H9 (cell line): ENCODE measurements around the gene IQCE. TPM values are rescaled to one million over a fixed set of nuclear protein-coding genes. Genes with fewer than 3 reads are reported as not detected.
A peak's percentile ranks its signal among the peaks of the same experiment; 100 is the strongest.

Experiments used
- DNase-seq: peaks from one replicate; pipeline ENCODE4 v3.0.0-alpha.2; 2017
- H2AFZ ChIP-seq: one replicate; pipeline ENCODE4 v1.6.1; 2013; ENCODE audit warnings: mild to moderate bottlenecking, low read length, control low read depth, moderate library complexity
- H2AK5ac ChIP-seq: 2 replicates; pipeline ENCODE4 v1.6.1; 2013; ENCODE audit warnings: low read length, control low read depth, mixed read lengths; ENCODE audit not compliant: insufficient read length
- H2BK120ac ChIP-seq: one replicate; pipeline ENCODE4 v1.6.1; 2013; ENCODE audit warnings: low read depth, mild to moderate bottlenecking, low read length, control low read depth, inconsistent platforms; ENCODE audit not compliant: poor library complexity, severe bottlenecking
- H2BK12ac ChIP-seq: 2 replicates; pipeline ENCODE4 v1.6.1; 2013; ENCODE audit warnings: low read length, control low read depth, mixed read lengths, low read depth; ENCODE audit not compliant: insufficient read length
- H2BK15ac ChIP-seq: 2 replicates; pipeline ENCODE4 v1.6.1; 2013; ENCODE audit warnings: low read depth, low read length, control low read depth
- H2BK20ac ChIP-seq: one replicate; pipeline ENCODE4 v1.6.1; 2013; ENCODE audit warnings: low read depth, mild to moderate bottlenecking, low read length, control low read depth, inconsistent platforms; ENCODE audit not compliant: poor library complexity, severe bottlenecking
- H2BK5ac ChIP-seq: 2 replicates; pipeline ENCODE4 v1.6.1; 2013; ENCODE audit warnings: low read length, control low read depth, mixed read lengths; ENCODE audit not compliant: insufficient read length
- H3K14ac ChIP-seq: 2 replicates; pipeline ENCODE4 v1.6.1; 2013; ENCODE audit warnings: low read length, control low read depth; ENCODE audit not compliant: insufficient read depth
- H3K18ac ChIP-seq: 2 replicates; pipeline ENCODE4 v1.6.1; 2013; ENCODE audit warnings: low read depth, mild to moderate bottlenecking, mixed read lengths, low read length, control low read depth; ENCODE audit not compliant: insufficient read length
- H3K23ac ChIP-seq: 2 replicates; pipeline ENCODE4 v1.6.1; 2013; ENCODE audit warnings: low read length, control low read depth, mixed read lengths, low read depth; ENCODE audit not compliant: insufficient read length
- H3K23me2 ChIP-seq: 2 replicates; pipeline ENCODE4 v1.6.1; 2013; ENCODE audit warnings: low read depth, mild to moderate bottlenecking, mixed read lengths, low read length, control low read depth; ENCODE audit not compliant: insufficient read length, poor library complexity, severe bottlenecking
- H3K27ac ChIP-seq: 2 replicates; pipeline ENCODE4 v1.5.1; 2013; ENCODE audit warnings: low read length, control low read depth, mixed read lengths, low read depth; ENCODE audit not compliant: insufficient read length
- H3K27me3 ChIP-seq: 2 replicates; pipeline ENCODE4 v1.6.1; 2013; ENCODE audit warnings: low read length, control low read depth, inconsistent platforms; ENCODE audit not compliant: insufficient read depth
- H3K4ac ChIP-seq: 2 replicates; pipeline ENCODE4 v1.6.1; 2013; ENCODE audit warnings: low read depth, mild to moderate bottlenecking, control low read depth, inconsistent platforms, low read length, moderate library complexity
- H3K4me1 ChIP-seq: 2 replicates; pipeline ENCODE4 v1.6.1; 2013; ENCODE audit warnings: low read length, control low read depth, inconsistent platforms; ENCODE audit not compliant: insufficient read depth
- H3K4me2 ChIP-seq: 2 replicates; pipeline ENCODE4 v1.6.1; 2013; ENCODE audit warnings: low read length, control low read depth, mixed read lengths; ENCODE audit not compliant: insufficient read length, insufficient read depth
- H3K56ac ChIP-seq: 2 replicates; pipeline ENCODE4 v1.6.1; 2013; ENCODE audit warnings: low read depth, mild to moderate bottlenecking, mixed read lengths, low read length, control low read depth; ENCODE audit not compliant: insufficient read length
- H3K79me1 ChIP-seq: 2 replicates; pipeline ENCODE4 v1.6.1; 2013; ENCODE audit warnings: low read depth, mild to moderate bottlenecking, moderate library complexity, low read length, control low read depth, inconsistent platforms; ENCODE audit not compliant: insufficient read depth, poor library complexity, severe bottlenecking
- H3K79me2 ChIP-seq: 2 replicates; pipeline ENCODE4 v1.6.1; 2013; ENCODE audit warnings: low read length, control low read depth, inconsistent platforms; ENCODE audit not compliant: insufficient read depth
- H3K9ac ChIP-seq: 2 replicates; pipeline ENCODE4 v1.6.1; 2013; ENCODE audit warnings: low read length, control low read depth, mixed read lengths; ENCODE audit not compliant: insufficient read length; ENCODE audit errors: extremely low read depth
- H3K9me3 ChIP-seq: one replicate; pipeline ENCODE4 v1.6.1; 2013; ENCODE audit warnings: low read depth, low read length, inconsistent platforms; ENCODE audit not compliant: control insufficient read depth
- H3T11ph ChIP-seq: one replicate; pipeline ENCODE4 v1.6.1; 2013; ENCODE audit warnings: mild to moderate bottlenecking, low read length, control low read depth, inconsistent platforms
- H4K20me1 ChIP-seq: one replicate; pipeline ENCODE4 v1.6.1; 2013; ENCODE audit not compliant: control insufficient read depth, insufficient read length, insufficient read depth
- H4K5ac ChIP-seq: 2 replicates; pipeline ENCODE4 v1.6.1; 2013; ENCODE audit warnings: low read depth, mild to moderate bottlenecking, mixed read lengths, low read length, control low read depth; ENCODE audit not compliant: insufficient read length
- H4K8ac ChIP-seq: replicated peaks from 2 replicates; pipeline ENCODE4 v1.6.1; 2013; ENCODE audit warnings: low read length, control low read depth, mixed read lengths, low read depth; ENCODE audit not compliant: insufficient read length
- H4K91ac ChIP-seq: 2 replicates; pipeline ENCODE4 v1.6.1; 2013; ENCODE audit warnings: low read depth, mild to moderate bottlenecking, moderate library complexity, mixed read lengths, low read length, control low read depth; ENCODE audit not compliant: insufficient read length
- H3K27ac Mint-ChIP-seq, 3 experiments: 2 replicates in 2 of 3; 3 replicates in 1 of 3; pipeline ENCODE4 v1.8.0; 2020 to 2021; ENCODE audit warnings: mixed read lengths in 3 of 3, mild to moderate bottlenecking in 1 of 3, moderate library complexity in 1 of 3
- H3K27me3 Mint-ChIP-seq: 2 replicates; pipeline ENCODE4 v1.8.0; 2021; ENCODE audit warnings: low read depth, mild to moderate bottlenecking, moderate library complexity, mixed read lengths
- H3K36me3 Mint-ChIP-seq, 3 experiments: 2 replicates in 2 of 3; 3 replicates in 1 of 3; pipeline ENCODE4 v1.8.0; 2020 to 2021; ENCODE audit warnings: low read depth in 3 of 3, mixed read lengths in 3 of 3; ENCODE audit not compliant: insufficient read depth in 1 of 3
- H3K4me1 Mint-ChIP-seq, 2 experiments: 2 replicates each; pipeline ENCODE4 v1.8.0; 2020; ENCODE audit warnings: mixed read lengths in 2 of 2
- H3K4me3 Mint-ChIP-seq, 2 experiments: 2 replicates in 1 of 2; 3 replicates in 1 of 2; pipeline ENCODE4 v1.8.0; 2020 to 2021; ENCODE audit warnings: mild to moderate bottlenecking in 2 of 2, mixed read lengths in 2 of 2, moderate library complexity in 1 of 2
- H3K9me3 Mint-ChIP-seq, 2 experiments: 2 replicates in 1 of 2; 3 replicates in 1 of 2; pipeline ENCODE4 v1.8.0; 2020; ENCODE audit warnings: mild to moderate bottlenecking in 2 of 2, mixed read lengths in 2 of 2, moderate library complexity in 1 of 2
- WGBS: extraction: QIAGEN DNeasy Blood & Tissue Kit; methylation state at CpG from one replicate; pipeline ENCODE4 v1.1.7; 2013; ENCODE audit warnings: missing lambda C conversion rate, low lambda C conversion rate, mixed read lengths; ENCODE audit not compliant: insufficient read length; ENCODE audit errors: extremely low coverage; 5-methylcytosine and 5-hydroxymethylcytosine counted together
- total RNA-seq: library from RNA; stranded (reverse); gene quantifications from 2 replicates; pipeline ENCODE4 v1.2.1, GENCODE V29; 2021
- TF ChIP-seq, protein P1 (sequence below): fragments of 200-600 bp; sonication (generic); conservative IDR thresholded peaks from 3 replicates; pipeline ENCODE4 v1.8.0; 2021; ENCODE audit warnings: antibody characterized with exemption, mild to moderate bottlenecking

The IQCE gene
- total RNA-seq, 1 experiment from 2014 or later = 7.0 TPM

DNA sequence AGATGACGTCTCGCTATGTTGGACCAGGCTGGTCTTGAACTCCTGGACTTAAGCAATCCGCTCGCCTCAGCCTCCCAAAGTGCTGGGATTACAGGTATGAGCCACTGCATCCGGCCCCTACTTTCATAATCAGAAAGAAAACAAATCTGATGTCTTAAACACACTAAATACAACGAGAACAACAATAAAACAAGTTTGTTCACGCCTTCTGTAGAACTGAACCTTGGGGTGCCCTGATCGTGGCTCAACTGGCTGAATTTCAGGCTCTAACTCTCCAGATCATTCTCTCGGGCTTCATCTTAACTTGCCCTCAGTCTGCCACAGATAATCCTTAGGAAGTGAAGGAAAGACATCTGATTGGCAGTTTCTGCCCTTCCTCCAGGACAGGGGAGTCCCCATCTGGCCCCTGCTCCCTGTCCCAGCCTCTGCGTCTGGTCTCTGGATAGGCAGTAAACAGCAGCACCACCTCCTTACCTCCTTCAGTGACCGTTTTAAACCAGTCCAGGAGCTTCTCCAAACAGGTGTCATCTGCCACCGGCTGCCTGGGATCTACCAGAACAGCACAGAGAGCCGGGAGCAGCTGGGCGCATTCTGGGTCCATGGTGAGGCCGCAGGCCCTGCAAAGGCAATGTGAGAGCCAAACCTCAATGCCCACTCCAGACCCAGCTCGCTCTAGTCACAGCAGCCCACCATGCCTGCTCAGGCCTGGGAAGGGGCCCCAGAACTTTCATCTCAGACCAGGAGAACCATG, 4.8 kb upstream of the IQCE start:
- Mint-ChIP-seq H3K4me3 (peak overlapping the region; percentile 82 to 89), H3K36me3 (peaks cover 17 to 34% (median 34%) of the 10 kb centered on the region in 3 experiments; a peak in 6 of 7 replicates), H3K27ac (no peak overlapping the region; a peak in 1 of 7 replicates), H3K4me1 (peaks cover 10 to 12% of the 10 kb centered on the region in 2 experiments), H3K27me3 (no peaks in the 10 kb centered on the region), H3K9me3 (no peaks in the 10 kb centered on the region)
- Histone ChIP-seq H2BK20ac (no peak overlapping the region), H3K18ac (no peak overlapping the region), H3K4ac (no peak overlapping the region), H3T11ph (no peak overlapping the region), H4K8ac (no peak overlapping the region), H3K9me3 (no peaks in the 10 kb centered on the region), H4K20me1 (no peaks in the 10 kb centered on the region), H3K14ac (no peak overlapping the region), H2BK5ac (no peak overlapping the region), H3K23ac (no peak overlapping the region), H3K79me2 (no peaks in the 10 kb centered on the region), H2BK15ac (no peak overlapping the region), H3K27me3 (no peaks in the 10 kb centered on the region), H4K91ac (no peak overlapping the region), H2AFZ (no peak overlapping the region), H3K27ac (no peak overlapping the region), H3K4me2 (peak overlapping the region; percentile 87), H3K9ac (no peak overlapping the region), H3K23me2 (peaks cover 11% of the 10 kb centered on the region), H4K5ac (no peak overlapping the region), H3K56ac (no peak overlapping the region), H2BK120ac (no peak overlapping the region), H3K4me1 (no peaks in the 10 kb centered on the region), H2BK12ac (no peak overlapping the region), H3K79me1 (no peaks in the 10 kb centered on the region), H2AK5ac (no peak overlapping the region)
- TF ChIP-seq, protein P1, sequence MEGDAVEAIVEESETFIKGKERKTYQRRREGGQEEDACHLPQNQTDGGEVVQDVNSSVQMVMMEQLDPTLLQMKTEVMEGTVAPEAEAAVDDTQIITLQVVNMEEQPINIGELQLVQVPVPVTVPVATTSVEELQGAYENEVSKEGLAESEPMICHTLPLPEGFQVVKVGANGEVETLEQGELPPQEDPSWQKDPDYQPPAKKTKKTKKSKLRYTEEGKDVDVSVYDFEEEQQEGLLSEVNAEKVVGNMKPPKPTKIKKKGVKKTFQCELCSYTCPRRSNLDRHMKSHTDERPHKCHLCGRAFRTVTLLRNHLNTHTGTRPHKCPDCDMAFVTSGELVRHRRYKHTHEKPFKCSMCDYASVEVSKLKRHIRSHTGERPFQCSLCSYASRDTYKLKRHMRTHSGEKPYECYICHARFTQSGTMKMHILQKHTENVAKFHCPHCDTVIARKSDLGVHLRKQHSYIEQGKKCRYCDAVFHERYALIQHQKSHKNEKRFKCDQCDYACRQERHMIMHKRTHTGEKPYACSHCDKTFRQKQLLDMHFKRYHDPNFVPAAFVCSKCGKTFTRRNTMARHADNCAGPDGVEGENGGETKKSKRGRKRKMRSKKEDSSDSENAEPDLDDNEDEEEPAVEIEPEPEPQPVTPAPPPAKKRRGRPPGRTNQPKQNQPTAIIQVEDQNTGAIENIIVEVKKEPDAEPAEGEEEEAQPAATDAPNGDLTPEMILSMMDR = no peak
- no CpG with 5 or more reads among the region's 16 CpGs for WGBS
- DNase-seq = no peak
